K562 (cell line): Measurements from ENCODE around the gene LRMDA. TPM values are rescaled to one million over a fixed set of nuclear protein-coding genes. Genes with fewer than 3 reads are reported as not detected.

Experiments used
- ATAC-seq: fragments of 200-7000 bp; cut with Tn5 transposase; 3 replicates; pipeline ENCODE4 v1.9.1; 2020; ENCODE audit warnings: moderate library complexity
- BruUV-seq: library from RNA; stranded (reverse); fragments of 400-500 nt; replicated peaks from 2 replicates; lab custom pipeline; 2021; lab: Mats Ljungman, UMichigan
- CTCF ChIA-PET: fragments of 300-600 bp; formaldehyde crosslinking; extraction: SDS; loops from one replicate; lab custom pipeline; 2021; ENCODE audit warnings: low intra/inter-chr PET ratio; lab: Yijun Ruan, JAX
- POLR2A ChIA-PET: fragments of 300-600, 350-650 bp; sonication (Branson Sonifier 250); formaldehyde crosslinking; extraction: SDS; loops from one replicate; lab custom pipeline; 2021; ENCODE audit warnings: antibody characterized with exemption, inconsistent platforms; lab: Yijun Ruan, JAX
- DNase-seq, 4 experiments: peaks; one replicate each; pipeline versions ENCODE4 v3.0.0 to v3.0.0-alpha.2; 2011 to 2018; ENCODE audit warnings: low spot score in 3 of 4, mixed read lengths in 3 of 4; ENCODE audit errors: extremely low read depth in 1 of 4
- FAIRE-seq: peaks from 2 replicates; lab custom pipeline; 2011; peaks lifted over from hg19 to GRCh38; lab: Jason Lieb, UNC
- H2AFZ ChIP-seq: 2 replicates; pipeline ENCODE4 v1.6.0; 2011; ENCODE audit warnings: low read depth, low read length, control low read depth, inconsistent platforms
- H3K27ac ChIP-seq: fragments of 200-600 bp; 3 replicates; pipeline ENCODE4 v1.8.0; 2011; ENCODE audit warnings: low read depth, mild to moderate bottlenecking, control low read depth, inconsistent platforms, low read length, moderate library complexity, mixed read lengths; ENCODE audit errors: extremely low read depth
- H3K27me3 ChIP-seq, 2 experiments: fragments of 300-600 bp in 1 of 2; 2 replicates in 1 of 2; 3 replicates in 1 of 2; pipeline versions ENCODE4 v1.6.0 to v1.8.0; 2011; ENCODE audit warnings: inconsistent platforms in 2 of 2, low read length in 2 of 2, mild to moderate bottlenecking in 1 of 2, mixed read lengths in 1 of 2, moderate library complexity in 1 of 2; ENCODE audit not compliant: control insufficient read depth in 2 of 2, insufficient read depth in 2 of 2
- H3K36me3 ChIP-seq: fragments of 300-600 bp; 3 replicates; pipeline ENCODE4 v1.8.0; 2011; ENCODE audit warnings: mild to moderate bottlenecking, low read length, inconsistent platforms; ENCODE audit not compliant: control insufficient read depth, insufficient read depth
- H3K4me1 ChIP-seq, 2 experiments: fragments of 200-600 bp in 1 of 2; replicated peaks in 1 of 2; 2 replicates in 1 of 2; 3 replicates in 1 of 2; pipeline versions ENCODE4 v1.5.1 to v1.8.0; 2011; ENCODE audit warnings: inconsistent platforms in 2 of 2, low read length in 2 of 2, mild to moderate bottlenecking in 1 of 2, mixed read lengths in 1 of 2, moderate library complexity in 1 of 2; ENCODE audit not compliant: control insufficient read depth in 2 of 2, insufficient read depth in 2 of 2
- H3K4me2 ChIP-seq: 2 replicates; pipeline ENCODE4 v1.6.1; 2011; ENCODE audit warnings: low read length, control low read depth, inconsistent platforms, mixed read lengths; ENCODE audit not compliant: insufficient read depth
- H3K4me3 ChIP-seq: fragments of 200-600 bp; sonication (generic), shearing (Covaris generic); 2 replicates; pipeline ENCODE4 v1.5.1; 2016; ENCODE audit warnings: control low read depth, inconsistent platforms
- H3K79me2 ChIP-seq: fragments of 200-600 bp; 3 replicates; pipeline ENCODE4 v1.8.0; 2011; ENCODE audit warnings: low read length, inconsistent platforms; ENCODE audit not compliant: control insufficient read depth, insufficient read depth
- H3K9ac ChIP-seq, 2 experiments: 2 replicates each; pipeline versions ENCODE4 v1.6.0 to v1.6.1; 2011; ENCODE audit warnings: low read depth in 2 of 2, low read length in 2 of 2, control low read depth in 1 of 2, inconsistent platforms in 1 of 2, mild to moderate bottlenecking in 1 of 2, mixed read lengths in 1 of 2; ENCODE audit not compliant: insufficient read depth in 1 of 2
- H3K9me1 ChIP-seq: one replicate; pipeline ENCODE4 v1.6.0; 2011; ENCODE audit warnings: inconsistent platforms, mild to moderate bottlenecking, low read length, moderate library complexity; ENCODE audit not compliant: control insufficient read depth, insufficient read depth
- H3K9me3 ChIP-seq: replicated peaks from 2 replicates; pipeline ENCODE4 v1.5.1; 2011; ENCODE audit warnings: low read depth, low read length, inconsistent platforms; ENCODE audit not compliant: control insufficient read depth, insufficient read depth
- H4K20me1 ChIP-seq: replicated peaks from 2 replicates; pipeline ENCODE4 v1.6.1; 2011; ENCODE audit warnings: low read length, inconsistent platforms, mixed read lengths; ENCODE audit not compliant: control insufficient read depth, insufficient read depth
- FOXP1 ChIP-seq: sonication (generic); formaldehyde crosslinking; IDR thresholded peaks from 2 replicates; pipeline ENCODE4 v1.8.0; 2022; ENCODE audit warnings: mild to moderate bottlenecking, missing genetic modification reagents
- GATAD2B ChIP-seq: fragments of 450-650 bp; IDR thresholded peaks from 2 replicates; pipeline ENCODE4 v1.6.1; 2017; ENCODE audit warnings: mild to moderate bottlenecking, borderline replicate concordance
- SRSF1 ChIP-seq: fragments of 200-400 bp; formaldehyde crosslinking; IDR thresholded peaks from 2 replicates; pipeline ENCODE4 v1.6.1; 2017; ENCODE audit warnings: mild to moderate bottlenecking, low read depth, low read length, moderate library complexity
- WGBS: fragments of 100-300 bp; shearing (Covaris generic); methylation state at CpG from one replicate; pipeline ENCODE4 v1.1.6; 2016; ENCODE audit warnings: low coverage, mixed read lengths; ENCODE audit not compliant: insufficient coverage; ENCODE audit errors: missing lambda C conversion rate; 5-methylcytosine and 5-hydroxymethylcytosine counted together
- in situ Hi-C: fragments of 300-500 bp; cut with MboI; formaldehyde crosslinking; loops from 4 replicates; pipeline ENCODE4 v1.15.0; 2018; ENCODE audit warnings: inconsistent platforms, mixed read lengths
- intact Hi-C: fragments of 100-400 bp; cut with micrococcal nuclease; formaldehyde crosslinking; loops from 2 replicates; pipeline ENCODE4 v1.14.2; 2022
- polyA plus RNA-seq, 8 experiments: library from polyadenylated mRNA; depleted of rRNA in 4 of 8; stranded (reverse) in 5 of 8; unstranded in 3 of 8; fragments of >200 nt; fragmentation: Nextera tagmentation in 2 of 8; fragmentation: Illumina TruSeq in 1 of 8; extraction: Ambion mirVana in 2 of 8; extraction: Trizol in 1 of 8; gene quantifications; 2 replicates each; pipeline versions ENCODE4 v1.2.1 to v1.2.3, GENCODE V29; 2011 to 2014; ENCODE audit warnings: inconsistent platforms in 1 of 8, missing spikeins in 1 of 8
- total RNA-seq, 7 experiments: library from RNA; depleted of rRNA in 6 of 7; stranded (reverse); fragments of >200 nt in 6 of 7; fragmentation: Illumina TruSeq in 2 of 7; extraction: Trizol in 2 of 7; gene quantifications; 2 replicates each; pipeline versions ENCODE4 v1.2.1 to v1.2.3, GENCODE V29; 2011 to 2021; ENCODE audit warnings: low replicate concordance in 1 of 7
- TF ChIP-seq, protein P1 (sequence below): IDR thresholded peaks from 2 replicates; pipeline ENCODE4 v1.6.1; 2011; ENCODE audit warnings: borderline replicate concordance, low read depth, mild to moderate bottlenecking, moderate library complexity, low read length; ENCODE audit not compliant: insufficient read depth, poor library complexity, severe bottlenecking

Gene LRMDA
- total and polyA plus RNA-seq, 9 of the 15 experiments (the other 6 are each of a cell fraction or from before 2014, with no cell fraction given): 0.25 TPM; not detected in 8

DNA sequence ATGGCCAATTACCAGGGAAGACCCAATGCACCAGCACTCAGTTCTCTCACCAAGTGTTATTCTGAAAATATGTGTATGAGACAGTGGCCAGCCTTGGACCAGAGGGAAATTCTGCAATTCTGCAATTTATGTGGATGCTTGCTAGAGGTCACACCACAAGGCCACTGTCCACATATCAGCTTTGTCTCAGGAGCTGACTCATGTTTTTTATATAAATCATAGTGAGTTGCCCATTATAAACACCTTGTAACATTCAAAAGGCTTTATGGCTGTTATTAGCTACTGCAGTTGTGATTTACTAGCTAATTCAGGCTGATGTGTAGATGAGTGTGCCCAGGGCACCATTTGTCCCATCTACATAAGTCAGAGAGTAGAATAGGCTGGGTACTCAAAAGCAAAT is 649.0 kb downstream of the LRMDA start:
- Histone ChIP-seq H3K4me3 (no peak overlapping the region), H3K79me2 (no peaks in the 10 kb centered on the region), H2AFZ (no peak overlapping the region), H3K27me3 (no peaks in the 10 kb centered on the region), H3K36me3 (no peaks in the 10 kb centered on the region), H4K20me1 (no peaks in the 10 kb centered on the region), H3K9me3 (no peaks in the 10 kb centered on the region), H3K9ac (no peak overlapping the region), H3K4me2 (no peak overlapping the region), H3K27ac (no peak overlapping the region), H3K4me1 (no peaks in the 10 kb centered on the region), H3K9me1 (no peaks in the 10 kb centered on the region)
- intact Hi-C loops (no loop called here), in situ Hi-C loops (no loop called here)
- DNase-seq (no peak), FAIRE-seq (no peak), ATAC-seq (no peak)
- no TSS peak for BruUV-seq
- CTCF ChIA-PET: no interaction called here
- TF ChIP-seq SRSF1: no peak
- POLR2A ChIA-PET: no interaction called here

GRCh38 chr10:76080991-76081390 is 649.6 kb downstream of the LRMDA start:
- no peaks in the 10 kb centered on the region for H3K4me1 ChIP-seq
- CTCF ChIA-PET: no interaction called here
- WGBS: 3% methylated on average over 3 of the region's 3 CpGs
- intact Hi-C loops (no loop called here), in situ Hi-C loops (no loop called here)
- H3K79me2 ChIP-seq: no peaks in the 10 kb centered on the region
- no peak overlapping the region for H3K27ac ChIP-seq
- no TSS peak for BruUV-seq
- no peak overlapping the region for H3K4me3 ChIP-seq
- no peak overlapping the region for H2AFZ ChIP-seq
- H3K4me2 ChIP-seq: no peak overlapping the region
- H3K9me3 ChIP-seq: no peaks in the 10 kb centered on the region
- ATAC-seq: no peak
- no peak overlapping the region for H3K9ac ChIP-seq
- POLR2A ChIA-PET: interaction anchor here (0.6 kb wide), 1 partner anchor 1476 kb away, joined by 3 read pairs; no protein-coding TSS in a partner anchor
- H3K9me1 ChIP-seq: no peaks in the 10 kb centered on the region
- FAIRE-seq: no peak
- no peaks in the 10 kb centered on the region for H3K36me3 ChIP-seq
- H3K27me3 ChIP-seq: no peaks in the 10 kb centered on the region
- no peaks in the 10 kb centered on the region for H4K20me1 ChIP-seq
- DNase-seq: no peak
- no peak for TF ChIP-seq GATAD2B
- TF ChIP-seq, protein P1, sequence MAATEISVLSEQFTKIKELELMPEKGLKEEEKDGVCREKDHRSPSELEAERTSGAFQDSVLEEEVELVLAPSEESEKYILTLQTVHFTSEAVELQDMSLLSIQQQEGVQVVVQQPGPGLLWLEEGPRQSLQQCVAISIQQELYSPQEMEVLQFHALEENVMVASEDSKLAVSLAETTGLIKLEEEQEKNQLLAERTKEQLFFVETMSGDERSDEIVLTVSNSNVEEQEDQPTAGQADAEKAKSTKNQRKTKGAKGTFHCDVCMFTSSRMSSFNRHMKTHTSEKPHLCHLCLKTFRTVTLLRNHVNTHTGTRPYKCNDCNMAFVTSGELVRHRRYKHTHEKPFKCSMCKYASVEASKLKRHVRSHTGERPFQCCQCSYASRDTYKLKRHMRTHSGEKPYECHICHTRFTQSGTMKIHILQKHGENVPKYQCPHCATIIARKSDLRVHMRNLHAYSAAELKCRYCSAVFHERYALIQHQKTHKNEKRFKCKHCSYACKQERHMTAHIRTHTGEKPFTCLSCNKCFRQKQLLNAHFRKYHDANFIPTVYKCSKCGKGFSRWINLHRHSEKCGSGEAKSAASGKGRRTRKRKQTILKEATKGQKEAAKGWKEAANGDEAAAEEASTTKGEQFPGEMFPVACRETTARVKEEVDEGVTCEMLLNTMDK: no peak
- no peak for TF ChIP-seq FOXP1 (CRISPR knock-in tag)
